Uterus (tissue), 2 donors: ENCODE results near the gene TMEM209.

Source experiments
- CTCF ChIP-seq, 4 experiments: fragments of 200-600 bp in 2 of 4; fragments of 450-650 bp in 2 of 4; sonication (generic) in 2 of 4; IDR thresholded peaks; one replicate each; pipeline ENCODE4 v1.5.1; 2016 to 2019; ENCODE audit warnings: antibody characterized with exemption in 4 of 4, mild to moderate bottlenecking in 2 of 4, moderate library complexity in 1 of 4
- POLR2A ChIP-seq, 2 donors: fragments of 450-650 bp; IDR thresholded peaks; one replicate each; pipeline ENCODE4 v1.6.1; 2016; ENCODE audit warnings: antibody characterized with exemption in 2 of 2, mild to moderate bottlenecking in 1 of 2, moderate library complexity in 1 of 2

GRCh38 chr7:130207642-130208041 is 2.4 kb upstream of the TMEM209 start, which contains the start of gene SSMEM1:
- TF ChIP-seq CTCF (IDR thresholded peaks at IDR 0.05), result no peak
- no peak for TF ChIP-seq POLR2A (IDR thresholded peaks at IDR 0.05)
